ENCODE results near the gene SERPINB2. TPM values are rescaled to one million over a fixed set of nuclear protein-coding genes. Genes with fewer than 3 reads are reported as not detected.

The SERPINB2 gene
- total RNA-seq, 1 experiment from 2014 or later: not detected

- no peak overlapping the region for H3K27ac ChIP-seq (ENCODE audit: low read depth, low read length)
Measured at GRCh38 chr18:63881851-63882250, 5.7 kb upstream of the SERPINB2 start.

More at GRCh38 chr18:63881851-63882250, 5.7 kb upstream of the SERPINB2 start:
- no peaks in the 10 kb centered on the region for H3K9me2 ChIP-seq (ENCODE audit: insufficient read depth)
- H3K27me3 ChIP-seq (ENCODE audit: insufficient read depth, low read length): no peaks in the 10 kb centered on the region
- H3K9ac ChIP-seq (ENCODE audit: low read length): no peak overlapping the region
- no peaks in the 10 kb centered on the region for H3K79me2 ChIP-seq (ENCODE audit: insufficient read depth, low read length)
- no peaks in the 10 kb centered on the region for H3K36me3 ChIP-seq (ENCODE audit: control insufficient read depth in 1 of 2, insufficient read depth in 2 of 2, low read length in 2 of 2)
- POLR2A ChIA-PET: no interaction called here
- RAD21 ChIA-PET (ENCODE audit: low non-redundant PET in 1 of 2, low total read pairs in 2 of 2, uncharacterized antibody in 2 of 2, unreplicated experiment in 2 of 2): no interaction called here
- TF ChIP-seq CTCF (IDR thresholded peaks at IDR 0.05 in 2 of 3, conservative IDR thresholded peaks at IDR 0.05 in 1 of 3; ENCODE audit: borderline replicate concordance in 1 of 3, insufficient read depth in 1 of 3, low read depth in 2 of 3, low read length in 2 of 3): no peak
- no peak for TF ChIP-seq SRF (IDR thresholded peaks at IDR 0.05; ENCODE audit: low read depth)
- TF ChIP-seq TCF7L2 (IDR thresholded peaks at IDR 0.05; ENCODE audit: borderline replicate concordance, extremely low read depth, insufficient read depth, insufficient read length): no peak
- no peak for TF ChIP-seq POLR2A (IDR thresholded peaks at IDR 0.05; ENCODE audit: borderline replicate concordance, extremely low read depth, insufficient read depth, insufficient read length)
- no peak for TF ChIP-seq SIN3A (IDR thresholded peaks at IDR 0.05; ENCODE audit: low read depth)
- no peak for TF ChIP-seq EZH2phosphoT487 (IDR thresholded peaks at IDR 0.05; ENCODE audit: borderline replicate concordance)
- TF ChIP-seq ZBTB33 (IDR thresholded peaks at IDR 0.05; ENCODE audit: extremely low read depth, insufficient replicate concordance, low read length): no peak
- no peak for TF ChIP-seq POLR2AphosphoS5 (IDR thresholded peaks at IDR 0.05; ENCODE audit: low read depth, low read length)
- no peak for TF ChIP-seq JUND (IDR thresholded peaks at IDR 0.05)
- TF ChIP-seq ZFX (IDR thresholded peaks at IDR 0.05): no peak
- TF ChIP-seq REST (IDR thresholded peaks at IDR 0.05; ENCODE audit: low read depth): no peak
- no peak for TF ChIP-seq CBX3 (IDR thresholded peaks at IDR 0.05; ENCODE audit: low read depth)
- no peak for TF ChIP-seq ZNF274 (IDR thresholded peaks at IDR 0.05; ENCODE audit: low read depth, low read length)
- no peak for DNase-seq (ENCODE audit: low read depth, low spot score)
- H3K4me3 ChIP-seq (replicated peaks in 1 of 2; ENCODE audit: low read depth in 1 of 2, low read length in 2 of 2): no peak overlapping the region
- H3K4me2 ChIP-seq (ENCODE audit: low read length): no peak overlapping the region
- no peaks in the 10 kb centered on the region for H4K20me1 ChIP-seq (ENCODE audit: insufficient read depth)
- intact Hi-C loops (cut with micrococcal nuclease): no loop called here
- no peak overlapping the region for H2AFZ ChIP-seq (ENCODE audit: low read depth, low read length, poor library complexity, severe bottlenecking)
- no peaks in the 10 kb centered on the region for H3K9me3 ChIP-seq (ENCODE audit: control insufficient read depth in 1 of 2, insufficient read depth in 1 of 2, low read depth in 1 of 2, low read length in 2 of 2)
- ATAC-seq: no peak
- CTCF ChIA-PET: no interaction called here
- H3K4me1 ChIP-seq (ENCODE audit: control insufficient read depth in 1 of 2, insufficient read depth in 2 of 2, low read length in 2 of 2): peaks cover 0 to 16% of the 10 kb centered on the region in 2 experiments; a peak in 2 of 4 replicates
- no TSS peak for BruUV-seq (replicated peaks)
